ENCODE results near the gene APLP2. TPM values are rescaled to one million over a fixed set of nuclear protein-coding genes. Genes with fewer than 3 reads are reported as not detected.
A peak's percentile ranks its signal among the peaks of the same experiment; 100 is the strongest.
"Not testable (repeated sequence)": the region's sequence is repeated elsewhere in the genome, so short reads cannot be mapped to it uniquely, and the experiment has no call there.

Gene APLP2
- 100 to 1,000 TPM; 265 to 414 (median 309) TPM for total RNA-seq
- 100 to 1,000 TPM; 115 to 142 TPM for polyA plus RNA-seq
- long read RNA-seq, donor 1, transcript APLP2-210 (16 exons, 2,530 nt): minor isoform, 53 of 299 reads
- long read RNA-seq, donor 1, transcript APLP2-203 (17 exons, 3,270 nt): major isoform, 152 of 299 reads
- long read RNA-seq, donor 1, transcript APLP2-201 (18 exons, 3,727 nt): minor isoform, 7 of 299 reads
- long read RNA-seq, donor 1, partial matches to known transcripts: 69 of 299 reads
- long read RNA-seq, donor 1, other reads (novel, unspliced or antisense): 15 of 299 reads
- long read RNA-seq, donor 2, transcript APLP2-203 (17 exons, 3,270 nt): major isoform, 199 of 385 reads
- long read RNA-seq, donor 2, transcript APLP2-201 (18 exons, 3,727 nt): minor isoform, 6 of 385 reads
- long read RNA-seq, donor 2, transcript APLP2-210 (16 exons, 2,530 nt): minor isoform, 66 of 385 reads
- long read RNA-seq, donor 2, partial matches to known transcripts: 92 of 385 reads
- long read RNA-seq, donor 2, other reads (novel, unspliced or antisense): 15 of 385 reads
- long read RNA-seq, donor 3, transcript APLP2-203 (17 exons, 3,270 nt): major isoform, 138 of 333 reads
- long read RNA-seq, donor 3, transcript APLP2-210 (16 exons, 2,530 nt): minor isoform, 59 of 333 reads
- long read RNA-seq, donor 3, partial matches to known transcripts: 98 of 333 reads
- long read RNA-seq, donor 3, other reads (novel, unspliced or antisense): 29 of 333 reads

DNA sequence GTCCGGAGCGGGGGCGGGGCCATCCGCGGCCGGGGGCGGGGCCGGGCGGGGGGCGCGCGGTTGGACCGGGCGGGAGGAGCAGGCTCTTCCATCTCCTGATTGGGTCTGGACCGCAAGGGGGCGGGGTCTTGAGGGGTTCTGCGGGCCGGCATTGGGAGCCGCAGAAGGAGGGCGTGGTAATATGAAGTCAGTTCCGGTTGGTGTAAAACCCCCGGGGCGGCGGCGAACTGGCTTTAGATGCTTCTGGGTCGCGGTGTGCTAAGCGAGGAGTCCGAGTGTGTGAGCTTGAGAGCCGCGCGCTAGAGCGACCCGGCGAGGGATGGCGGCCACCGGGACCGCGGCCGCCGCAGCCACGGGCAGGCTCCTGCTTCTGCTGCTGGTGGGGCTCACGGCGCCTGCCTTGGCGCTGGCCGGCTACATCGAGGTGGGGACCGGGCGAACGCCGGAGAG lies at the start of gene APLP2:
Gene APLP2 (plus strand): TSS at position 236 of the 450 bp plus-strand sequence. CDS start 84 bp downstream, at position 320.
- H3K27ac ChIP-seq: peak within 1 kb of the TSS; percentile 81 to 99 (median 95)
- WGBS, 2 donors: 0 to 1% methylated on average over 36 to 51 of the region's 51 CpGs
- ATAC-seq (peak; percentile 94 to 98 (median 96)), DNase-seq (peak; percentile 99 to 100)
- H3K4me1 ChIP-seq: peaks cover 0 to 34% (median 21%) of the 10 kb centered on the region in 9 donors
- no peak for TF ChIP-seq CTCF (IDR thresholded peaks at IDR 0.05)
- no peaks in the 10 kb centered on the region for H3K36me3 ChIP-seq
- intact Hi-C loops (cut with DNase I): loop anchor here (1.0 to 10.0 kb wide), 11 partner anchors 53 to 70 kb away; partner anchors contain the start of gene PRDM10 (in 6 of the 10)
- no peaks in the 10 kb centered on the region for H3K27me3 ChIP-seq
- H3K4me3 ChIP-seq: peak within 1 kb of the TSS; percentile 64 to 86 (median 80)
- H3K9me3 ChIP-seq: no peaks in the 10 kb centered on the region

DNA sequence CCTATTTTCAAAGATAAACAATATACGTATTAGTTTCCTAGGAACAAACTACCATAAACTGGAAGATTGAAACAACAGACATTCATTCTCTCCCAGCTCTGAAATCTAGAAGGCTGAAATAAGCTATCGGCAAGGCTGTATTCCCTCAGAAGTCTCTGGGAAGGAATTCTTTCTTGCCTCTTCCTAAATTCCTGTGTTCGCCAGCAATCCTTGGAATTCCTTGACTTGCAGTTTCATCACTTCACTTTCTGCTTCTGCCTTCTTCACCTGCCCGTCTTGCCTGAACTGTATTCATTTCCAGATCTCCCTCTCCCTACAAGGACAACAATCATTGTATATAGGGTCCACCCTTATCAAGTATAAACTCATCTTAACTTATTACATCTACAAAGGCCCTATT lies 49.4 kb upstream of the APLP2 start:
- H3K36me3 ChIP-seq: no peaks in the 10 kb centered on the region
- no peak for ATAC-seq
- H3K4me1 ChIP-seq: no peaks in the 10 kb centered on the region
- H3K27me3 ChIP-seq: no peaks in the 10 kb centered on the region
- WGBS, 2 donors: 69 to 71% methylated on average over 4 of the region's 4 CpGs
- intact Hi-C loops (cut with DNase I): no loop called here
- TF ChIP-seq CTCF (IDR thresholded peaks at IDR 0.05): no peak
- no peak overlapping the region for H3K4me3 ChIP-seq
- H3K9me3 ChIP-seq: no peaks in the 10 kb centered on the region
- no peak for DNase-seq
- H3K27ac ChIP-seq: no peak overlapping the region

DNA sequence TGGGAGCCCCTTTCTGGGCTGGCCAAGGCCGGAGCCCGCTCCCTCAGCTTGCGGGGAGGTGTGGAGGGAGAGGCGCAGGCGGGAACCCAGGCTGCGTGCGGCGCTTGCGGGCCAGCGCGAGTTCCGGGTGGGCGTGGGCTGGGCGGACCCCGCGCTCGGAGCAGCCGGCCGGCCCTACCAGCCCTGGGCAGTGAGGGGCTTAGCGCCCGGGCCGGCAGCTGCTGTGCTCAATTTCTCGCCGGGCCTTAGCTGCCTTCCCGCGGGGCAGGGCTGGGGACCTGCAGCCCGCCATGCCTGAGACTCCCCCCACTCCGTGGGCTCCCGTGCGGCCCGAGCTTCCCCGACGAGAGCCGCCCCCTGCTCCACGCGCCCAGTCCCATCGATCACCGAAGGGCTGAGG lies 48.1 kb upstream of the APLP2 start:
- intact Hi-C loops (cut with DNase I); DNase-seq; H3K4me3 ChIP-seq; ATAC-seq; H3K27me3 ChIP-seq; H3K9me3 ChIP-seq; H3K4me1 ChIP-seq; H3K27ac ChIP-seq; H3K36me3 ChIP-seq: not testable (repeated sequence)
- whole genome bisulfite sequencing, 2 donors: 97 to 98% methylated on average over 37 to 38 of the region's 38 CpGs

- Histone ChIP-seq H3K9me3 (no peaks in the 10 kb centered on the region), H3K27ac (no peak overlapping the region), H3K4me1 (no peaks in the 10 kb centered on the region), H3K36me3 (no peaks in the 10 kb centered on the region), H3K4me3 (no peak overlapping the region), H3K27me3 (no peaks in the 10 kb centered on the region)
- no peak for ATAC-seq
- TF ChIP-seq CTCF (IDR thresholded peaks at IDR 0.05): no peak
- no peak for DNase-seq
- WGBS, 2 donors: 97% methylated on average over 2 of the region's 2 CpGs
- intact Hi-C loops (cut with DNase I): no loop called here
Observed at GRCh38 chr11:130022799-130023198, 46.9 kb upstream of the APLP2 start.

All from heart right ventricle (tissue), 16 donors.